Lower leg skin (tissue), 4 donors: ENCODE results near the gene OR10A6. TPM values are rescaled to one million over a fixed set of nuclear protein-coding genes. Genes with fewer than 3 reads are reported as not detected.

ENCODE experiments used
- DNase-seq, 2 donors: peaks; one replicate each; pipeline ENCODE4 v3.0.0-alpha.2; 2019; ENCODE audit warnings: low spot score in 2 of 2
- H3K4me3 ChIP-seq: fragments of 200-600 bp; sonication (generic); 2 replicates; pipeline ENCODE4 v1.5.1; 2017; ENCODE audit warnings: mild to moderate bottlenecking, low read depth; ENCODE audit not compliant: poor library complexity, severe bottlenecking
- POLR2A ChIP-seq, 2 donors: fragments of 450-650 bp; IDR thresholded peaks; one replicate each; pipeline ENCODE4 v1.6.1; 2016 to 2017; ENCODE audit warnings: antibody characterized with exemption in 2 of 2, mild to moderate bottlenecking in 1 of 2, moderate library complexity in 1 of 2
- WGBS, 2 donors: methylation state at CpG; one replicate each; pipeline ENCODE4 v1.1.5; 2018; 5-methylcytosine and 5-hydroxymethylcytosine counted together
- intact Hi-C: fragments of 100-400 bp; cut with DNase I; formaldehyde crosslinking; loops from one replicate; pipeline ENCODE4 v1.15.0; 2023; ENCODE audit warnings: low total_unique reads
- total RNA-seq, 4 donors: library from RNA; depleted of rRNA; stranded (reverse); fragments of >200 nt; gene quantifications; one replicate each; pipeline ENCODE4 v1.1.0, GENCODE V29; 2016
- TF ChIP-seq, protein P1 (sequence below), 3 donors: fragments of 450-650 bp; IDR thresholded peaks; one replicate each; pipeline ENCODE4 v1.5.1; 2016; ENCODE audit warnings: antibody characterized with exemption in 3 of 3, mild to moderate bottlenecking in 3 of 3, moderate library complexity in 2 of 3

OR10A6 gene
- total RNA-seq, 4 donors from 2014 or later, result 0.08 to 0.21 (median 0.17) TPM; not detected in 1

DNA sequence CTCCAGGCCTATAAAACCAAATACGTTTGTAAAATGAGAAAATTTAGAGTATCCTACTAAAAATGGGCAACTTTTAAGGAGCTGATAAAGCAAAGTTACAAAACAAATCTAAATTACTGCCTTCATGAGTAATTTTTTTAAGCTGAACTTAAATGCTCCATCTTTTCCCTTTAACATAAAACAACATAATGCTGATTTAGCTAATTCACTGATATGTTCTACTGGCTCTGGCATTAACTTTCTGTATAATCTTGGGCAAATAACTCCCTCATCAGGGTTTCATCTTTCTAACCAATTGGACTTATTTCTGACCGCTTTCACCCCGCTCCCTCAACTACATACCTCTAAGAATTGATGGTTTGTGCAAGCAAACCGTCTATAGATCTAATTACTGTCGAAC is 10.1 kb upstream of the OR10A6 start:
- DNase-seq, result no peak
- no peak overlapping the region for H3K4me3 ChIP-seq
- TF ChIP-seq, protein P1, sequence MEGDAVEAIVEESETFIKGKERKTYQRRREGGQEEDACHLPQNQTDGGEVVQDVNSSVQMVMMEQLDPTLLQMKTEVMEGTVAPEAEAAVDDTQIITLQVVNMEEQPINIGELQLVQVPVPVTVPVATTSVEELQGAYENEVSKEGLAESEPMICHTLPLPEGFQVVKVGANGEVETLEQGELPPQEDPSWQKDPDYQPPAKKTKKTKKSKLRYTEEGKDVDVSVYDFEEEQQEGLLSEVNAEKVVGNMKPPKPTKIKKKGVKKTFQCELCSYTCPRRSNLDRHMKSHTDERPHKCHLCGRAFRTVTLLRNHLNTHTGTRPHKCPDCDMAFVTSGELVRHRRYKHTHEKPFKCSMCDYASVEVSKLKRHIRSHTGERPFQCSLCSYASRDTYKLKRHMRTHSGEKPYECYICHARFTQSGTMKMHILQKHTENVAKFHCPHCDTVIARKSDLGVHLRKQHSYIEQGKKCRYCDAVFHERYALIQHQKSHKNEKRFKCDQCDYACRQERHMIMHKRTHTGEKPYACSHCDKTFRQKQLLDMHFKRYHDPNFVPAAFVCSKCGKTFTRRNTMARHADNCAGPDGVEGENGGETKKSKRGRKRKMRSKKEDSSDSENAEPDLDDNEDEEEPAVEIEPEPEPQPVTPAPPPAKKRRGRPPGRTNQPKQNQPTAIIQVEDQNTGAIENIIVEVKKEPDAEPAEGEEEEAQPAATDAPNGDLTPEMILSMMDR (IDR thresholded peaks at IDR 0.05), result no peak
- no peak for TF ChIP-seq POLR2A (IDR thresholded peaks at IDR 0.05)
- WGBS, 2 donors, result 51 to 82% methylated on average over 5 of the region's 5 CpGs
- intact Hi-C loops, result no loop called here

DNA sequence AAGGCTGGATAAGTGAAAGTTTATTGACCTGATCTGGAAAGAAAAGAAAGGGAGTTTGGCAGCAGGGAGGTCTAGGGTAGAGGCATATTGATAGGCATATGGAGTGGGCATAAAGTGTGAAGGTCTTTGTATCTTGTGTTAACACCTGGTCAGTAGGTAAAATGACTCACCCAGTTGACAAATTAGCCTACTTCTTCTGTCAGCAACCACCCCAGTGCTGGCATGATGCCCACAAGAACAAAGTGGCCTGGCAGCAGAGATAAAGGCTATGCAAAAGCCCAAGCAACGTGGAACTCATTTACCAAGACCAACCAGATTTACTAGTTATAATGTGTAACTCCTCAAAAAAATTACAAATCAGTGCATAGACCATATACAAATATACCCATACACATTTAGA is 5.5 kb upstream of the OR10A6 start:
- DNase-seq, result no peak
- WGBS, 2 donors, result 33 to 50% methylated on average over 1 of the region's 1 CpG
- intact Hi-C loops, result no loop called here
- no peak overlapping the region for H3K4me3 ChIP-seq
- TF ChIP-seq POLR2A (IDR thresholded peaks at IDR 0.05), result no peak
- TF ChIP-seq, protein P1 (IDR thresholded peaks at IDR 0.05), result no peak

DNA sequence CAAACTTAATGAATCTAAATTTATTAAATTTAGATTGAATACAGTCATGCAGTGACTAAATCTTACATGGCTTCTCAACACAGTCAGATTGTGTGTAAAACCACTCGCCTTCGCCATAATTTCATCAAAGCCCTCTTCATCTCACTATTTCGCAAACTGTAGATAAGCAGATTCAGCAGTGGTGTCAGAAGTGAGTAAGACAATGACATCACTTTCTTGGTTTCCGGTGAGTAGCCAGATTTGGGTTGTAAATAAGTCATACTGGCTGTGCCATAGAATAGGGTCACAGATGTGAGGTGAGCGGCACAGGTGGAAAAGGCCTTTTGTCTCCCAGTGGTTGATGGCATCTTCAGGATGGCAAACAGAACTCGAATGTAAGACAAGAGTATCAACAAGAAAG is 3.4 kb downstream of the OR10A6 start:
- TF ChIP-seq, protein P1 (IDR thresholded peaks at IDR 0.05), result no peak
- no peak for TF ChIP-seq POLR2A (IDR thresholded peaks at IDR 0.05)
- no peak overlapping the region for H3K4me3 ChIP-seq
- 83 to 84% methylated on average over 6 of the region's 6 CpGs for WGBS, 2 donors
- intact Hi-C loops, result no loop called here
- no peak for DNase-seq

DNA sequence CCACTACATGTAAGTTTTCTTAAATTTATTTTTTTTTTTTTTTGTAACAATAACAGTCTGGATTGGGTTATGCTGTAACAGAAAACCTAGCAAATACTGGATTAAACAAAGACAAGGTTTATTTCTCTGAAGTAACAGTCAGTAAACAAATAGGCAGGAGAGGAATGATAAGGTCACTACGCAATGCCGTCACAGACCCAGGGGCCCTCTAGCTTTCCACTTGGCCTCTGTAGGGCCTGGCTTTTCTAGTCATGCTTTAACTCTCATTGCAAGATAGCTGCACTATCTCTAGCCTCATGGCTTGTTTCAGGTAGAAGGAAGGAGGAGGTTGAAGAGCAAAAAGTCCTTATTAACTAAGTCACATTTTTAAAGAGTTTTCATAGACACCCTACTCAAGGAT is 6.5 kb downstream of the OR10A6 start:
- intact Hi-C loops, result no loop called here
- 92 to 95% methylated on average over 2 of the region's 2 CpGs for WGBS, 2 donors
- no peak for DNase-seq
- TF ChIP-seq, protein P1 (IDR thresholded peaks at IDR 0.05), result no peak
- TF ChIP-seq POLR2A (IDR thresholded peaks at IDR 0.05), result no peak
- H3K4me3 ChIP-seq, result no peak overlapping the region

DNA sequence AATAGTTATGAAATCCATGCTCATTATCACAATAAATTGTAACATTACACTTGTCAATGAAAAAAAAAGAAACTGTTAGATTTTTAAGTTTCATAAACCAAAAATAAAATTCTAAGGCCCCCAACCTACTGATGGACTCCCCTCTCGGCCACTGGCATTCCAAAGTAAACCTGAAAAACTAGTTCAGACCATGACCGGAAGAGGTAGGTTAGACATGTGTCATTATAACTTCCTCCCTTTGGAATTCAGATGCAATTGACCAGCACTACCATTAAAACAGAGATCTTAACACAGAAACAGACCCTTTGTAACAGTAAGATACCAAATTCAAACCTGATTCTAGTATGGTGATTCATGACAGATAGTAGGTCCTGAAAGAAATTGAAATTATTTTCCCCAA is 12.9 kb downstream of the OR10A6 start:
- TF ChIP-seq POLR2A (IDR thresholded peaks at IDR 0.05), result no peak
- TF ChIP-seq, protein P1 (IDR thresholded peaks at IDR 0.05), result no peak
- no peak overlapping the region for H3K4me3 ChIP-seq
- DNase-seq, result no peak
- WGBS, 2 donors, result 57 to 65% methylated on average over 2 of the region's 2 CpGs
- intact Hi-C loops, result no loop called here

DNA sequence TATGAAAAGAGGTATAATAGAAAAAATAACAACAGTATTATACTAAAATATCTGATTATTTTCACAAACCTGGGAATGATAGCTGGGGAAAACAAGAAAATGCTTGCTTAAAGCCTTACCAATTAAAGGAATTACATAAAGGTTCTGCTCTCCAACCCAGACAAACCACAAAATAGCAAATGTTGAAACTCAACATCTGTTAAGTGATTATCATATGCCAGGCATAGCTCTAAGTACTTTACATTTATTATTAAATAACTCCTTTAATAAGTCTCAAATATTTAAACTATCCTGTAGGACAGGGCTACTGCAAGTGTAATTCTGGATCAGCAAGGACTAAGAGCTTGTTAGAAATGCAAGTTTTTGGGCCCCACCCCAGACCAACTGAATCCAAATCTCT is 20.1 kb downstream of the OR10A6 start:
- no peak overlapping the region for H3K4me3 ChIP-seq
- intact Hi-C loops, result no loop called here
- no peak for DNase-seq
- TF ChIP-seq, protein P1 (IDR thresholded peaks at IDR 0.05), result no peak
- TF ChIP-seq POLR2A (IDR thresholded peaks at IDR 0.05), result no peak
